Thyroid gland (tissue), 4 donors: ENCODE data around the gene FHDC1. TPM values are rescaled to one million over a fixed set of nuclear protein-coding genes. Genes with fewer than 3 reads are reported as not detected.

Experiments used
- DNase-seq, 2 donors: peaks; one replicate each; pipeline ENCODE4 v3.0.0-alpha.2; 2019
- H3K27ac ChIP-seq, 3 donors: fragments of 200-600 bp; sonication (generic); 1 replicate in 2 of 3; 2 replicates in 1 of 3; pipeline ENCODE4 v1.5.1; 2016 to 2019; ENCODE audit warnings: mild to moderate bottlenecking in 1 of 3, moderate library complexity in 1 of 3
- H3K27me3 ChIP-seq: fragments of 200-600 bp; sonication (generic); one replicate; pipeline ENCODE4 v1.5.1; 2019
- H3K36me3 ChIP-seq, 2 donors: fragments of 200-600 bp; sonication (generic); one replicate each; pipeline ENCODE4 v1.5.1; 2016 to 2019
- H3K4me1 ChIP-seq, 2 donors: fragments of 200-600 bp; sonication (generic); one replicate each; pipeline ENCODE4 v1.5.1; 2017 to 2019
- H3K4me3 ChIP-seq, 3 donors: fragments of 200-600 bp; sonication (generic); replicated peaks in 1 of 3; 1 replicate in 2 of 3; 2 replicates in 1 of 3; pipeline ENCODE4 v1.5.1; 2016; ENCODE audit warnings: mild to moderate bottlenecking in 1 of 3
- H3K9me3 ChIP-seq: fragments of 200-600 bp; sonication (generic); one replicate; pipeline ENCODE4 v1.5.1; 2017
- CTCF ChIP-seq, 6 experiments: fragments of 200-600 bp in 3 of 6; fragments of 450-650 bp in 3 of 6; sonication (generic) in 3 of 6; IDR thresholded peaks; one replicate each; pipeline ENCODE4 v1.5.1; 2016 to 2019; ENCODE audit warnings: antibody characterized with exemption in 6 of 6, mild to moderate bottlenecking in 2 of 6, inconsistent platforms in 1 of 6, moderate library complexity in 1 of 6
- POLR2A ChIP-seq, 2 donors: fragments of 450-650 bp; IDR thresholded peaks; one replicate each; pipeline ENCODE4 v1.6.1; 2017; ENCODE audit warnings: antibody characterized with exemption in 2 of 2, mild to moderate bottlenecking in 2 of 2, moderate library complexity in 1 of 2
- WGBS, 2 donors: methylation state at CpG; one replicate each; pipeline ENCODE4 v1.1.5; 2017; 5-methylcytosine and 5-hydroxymethylcytosine counted together
- intact Hi-C: fragments of 100-400 bp; cut with DNase I; formaldehyde crosslinking; loops from one replicate; pipeline ENCODE4 v1.15.1; 2023
- total RNA-seq, 4 donors: library from RNA; depleted of rRNA; stranded (reverse); fragments of >200 nt; gene quantifications; one replicate each; pipeline ENCODE4 v1.2.3, GENCODE V29; 2016

FHDC1 gene
- total RNA-seq, 4 donors from 2014 or later, result 12.4 to 26.2 (median 18.3) TPM

GRCh38 chr4:152949930-152950329 is 13.8 kb downstream of the FHDC1 start:
- H3K9me3 ChIP-seq, result no peaks in the 10 kb centered on the region
- peaks cover 7 to 12% of the 10 kb centered on the region in 2 donors for H3K4me1 ChIP-seq
- TF ChIP-seq CTCF (IDR thresholded peaks at IDR 0.05) (no peak), POLR2A (IDR thresholded peaks at IDR 0.05) (no peak)
- H3K4me3 ChIP-seq, result no peak overlapping the region
- H3K27me3 ChIP-seq, result no peaks in the 10 kb centered on the region
- intact Hi-C loops, result no loop called here
- WGBS, 2 donors, result 81 to 83% methylated on average over 8 of the region's 8 CpGs
- DNase-seq, result no peak
- H3K36me3 ChIP-seq, result peaks cover 0 to 6% of the 10 kb centered on the region in 2 donors
- H3K27ac ChIP-seq, result no peak overlapping the region

GRCh38 chr4:152950402-152951274 is 14.5 kb downstream of the FHDC1 start:
- Histone ChIP-seq H3K9me3 (no peaks in the 10 kb centered on the region), H3K27ac (no peak overlapping the region), H3K4me1 (peaks cover 5 to 6% of the 10 kb centered on the region in 2 donors), H3K27me3 (no peaks in the 10 kb centered on the region), H3K36me3 (peaks cover 0 to 6% of the 10 kb centered on the region in 2 donors), H3K4me3 (no peak overlapping the region)
- intact Hi-C loops, result no loop called here
- 86 to 88% methylated on average over 11 of the region's 11 CpGs for WGBS, 2 donors
- TF ChIP-seq CTCF (IDR thresholded peaks at IDR 0.05) (no peak), POLR2A (IDR thresholded peaks at IDR 0.05) (no peak)
- DNase-seq, result no peak

GRCh38 chr4:152951348-152951747 is 15.2 kb downstream of the FHDC1 start:
- H3K4me3 ChIP-seq, result no peak overlapping the region
- intact Hi-C loops, result no loop called here
- H3K27me3 ChIP-seq, result no peaks in the 10 kb centered on the region
- DNase-seq, result no peak
- peaks cover 0 to 6% of the 10 kb centered on the region in 2 donors for H3K36me3 ChIP-seq
- H3K9me3 ChIP-seq, result no peaks in the 10 kb centered on the region
- no peak for TF ChIP-seq POLR2A (IDR thresholded peaks at IDR 0.05)
- no peak for TF ChIP-seq CTCF (IDR thresholded peaks at IDR 0.05)
- H3K4me1 ChIP-seq, result peaks cover 6 to 12% of the 10 kb centered on the region in 2 donors
- H3K27ac ChIP-seq, result no peak overlapping the region
- WGBS, 2 donors, result 83 to 84% methylated on average over 3 of the region's 3 CpGs

GRCh38 chr4:152953514-152953913 is 17.4 kb downstream of the FHDC1 start:
- no peaks in the 10 kb centered on the region for H3K27me3 ChIP-seq
- no peak overlapping the region for H3K4me3 ChIP-seq
- H3K36me3 ChIP-seq, result peaks cover 0 to 6% of the 10 kb centered on the region in 2 donors
- H3K9me3 ChIP-seq, result no peaks in the 10 kb centered on the region
- peaks cover 26 to 27% of the 10 kb centered on the region in 2 donors for H3K4me1 ChIP-seq
- intact Hi-C loops, result no loop called here
- H3K27ac ChIP-seq, result no peak overlapping the region
- 93 to 98% methylated on average over 3 of the region's 3 CpGs for WGBS, 2 donors
- TF ChIP-seq POLR2A (IDR thresholded peaks at IDR 0.05), result no peak
- TF ChIP-seq CTCF (IDR thresholded peaks at IDR 0.05), result no peak
- DNase-seq, result no peak

GRCh38 chr4:152954741-152955140 is 18.6 kb downstream of the FHDC1 start:
- no peak overlapping the region for H3K4me3 ChIP-seq
- intact Hi-C loops, result no loop called here
- no peak for DNase-seq
- no peaks in the 10 kb centered on the region for H3K27me3 ChIP-seq
- 90% methylated on average over 1 of the region's 1 CpG for WGBS, 2 donors
- H3K4me1 ChIP-seq, result peaks cover 26 to 33% of the 10 kb centered on the region in 2 donors
- H3K9me3 ChIP-seq, result no peaks in the 10 kb centered on the region
- TF ChIP-seq POLR2A (IDR thresholded peaks at IDR 0.05) (no peak), CTCF (IDR thresholded peaks at IDR 0.05) (no peak)
- no peak overlapping the region for H3K27ac ChIP-seq
- H3K36me3 ChIP-seq, result peaks cover 0 to 6% of the 10 kb centered on the region in 2 donors
